ENCODE measurements around the gene SBF2.

GRCh38 chr11:10317776-10318526, 23.9 kb upstream of the SBF2 start:
- TF ChIP-seq CTCF (IDR thresholded peaks at IDR 0.05) (no peak), POLR2A (IDR thresholded peaks at IDR 0.05) (no peak), POLR2AphosphoS5 (IDR thresholded peaks at IDR 0.05) (no peak)
